ENCODE data around the gene ACHE. TPM values are rescaled to one million over a fixed set of nuclear protein-coding genes. Genes with fewer than 3 reads are reported as not detected.
A peak's percentile ranks its signal among the peaks of the same experiment; 100 is the strongest.
"Not testable (repeated sequence)": the region's sequence is repeated elsewhere in the genome, so short reads cannot be mapped to it uniquely, and the experiment has no call there.

ACHE gene
- total RNA-seq, 1 experiment from 2014 or later, result 7.0 TPM

DNA sequence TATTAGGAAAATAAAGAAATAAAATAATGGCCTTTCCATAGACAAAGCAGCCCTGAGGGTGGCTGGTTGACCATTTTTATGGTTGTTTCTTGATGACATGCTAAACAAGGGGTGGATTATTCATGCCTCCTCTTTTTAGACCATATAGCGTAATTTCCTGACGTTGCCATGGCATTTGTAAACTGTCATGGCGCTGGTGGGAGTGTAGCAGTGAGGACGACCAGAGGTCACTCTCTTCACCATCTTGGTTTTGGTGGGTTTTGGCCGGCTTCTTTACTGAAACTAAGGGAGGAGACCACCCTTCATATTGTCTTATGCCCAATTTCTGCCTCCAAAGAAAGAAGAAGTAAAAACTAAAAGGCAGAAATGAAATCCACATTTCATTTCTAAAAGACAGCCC is 23.6 kb upstream of the ACHE start:
- H3K14ac ChIP-seq (ENCODE audit: insufficient read depth, low read length); H3K18ac ChIP-seq (ENCODE audit: insufficient read length, low read depth, low read length); H3K9ac ChIP-seq (ENCODE audit: extremely low read depth, insufficient read length, low read length); H2AK5ac ChIP-seq (ENCODE audit: insufficient read length, low read length); H3K56ac ChIP-seq (ENCODE audit: insufficient read length, low read depth, low read length); H3K23me2 ChIP-seq (ENCODE audit: insufficient read length, low read depth, low read length, poor library complexity, severe bottlenecking); H3K4me3 Mint-ChIP-seq; H4K8ac ChIP-seq (replicated peaks; ENCODE audit: insufficient read length, low read depth, low read length); H3K36me3 Mint-ChIP-seq (ENCODE audit: insufficient read depth in 1 of 3, low read depth in 3 of 3); H2AFZ ChIP-seq (ENCODE audit: low read length); H3T11ph ChIP-seq (ENCODE audit: low read length); H2BK120ac ChIP-seq (ENCODE audit: low read depth, low read length, poor library complexity, severe bottlenecking); H3K27me3 Mint-ChIP-seq (ENCODE audit: low read depth); H2BK5ac ChIP-seq (ENCODE audit: insufficient read length, low read length); H4K91ac ChIP-seq (ENCODE audit: insufficient read length, low read depth, low read length); H2BK12ac ChIP-seq (ENCODE audit: insufficient read length, low read depth, low read length); H3K23ac ChIP-seq (ENCODE audit: insufficient read length, low read depth, low read length); H3K9me3 ChIP-seq (ENCODE audit: control insufficient read depth, low read depth, low read length); H3K4me2 ChIP-seq (ENCODE audit: insufficient read depth, insufficient read length, low read length); H3K4me1 ChIP-seq (ENCODE audit: insufficient read depth, low read length); DNase-seq; H2BK20ac ChIP-seq (ENCODE audit: low read depth, low read length, poor library complexity, severe bottlenecking); H4K5ac ChIP-seq (ENCODE audit: insufficient read length, low read depth, low read length); H3K79me2 ChIP-seq (ENCODE audit: insufficient read depth, low read length); H3K79me1 ChIP-seq (ENCODE audit: insufficient read depth, low read depth, low read length, poor library complexity, severe bottlenecking); H3K4ac ChIP-seq (ENCODE audit: low read depth, low read length); H4K20me1 ChIP-seq (ENCODE audit: control insufficient read depth, insufficient read depth, insufficient read length); H2BK15ac ChIP-seq (ENCODE audit: low read depth, low read length); H3K9me3 Mint-ChIP-seq; H3K27ac ChIP-seq (ENCODE audit: insufficient read length, low read depth, low read length); H3K27me3 ChIP-seq (ENCODE audit: insufficient read depth, low read length): not testable (repeated sequence)
- no CpG with 5 or more reads among the region's 5 CpGs for WGBS (ENCODE audit: extremely low coverage, insufficient read length, low lambda C conversion rate)
- peak overlapping the region in 1 of 3 experiments; percentile 33; a peak in 1 of 7 replicates for H3K27ac Mint-ChIP-seq
- peaks cover 38 to 45% of the 10 kb centered on the region in 2 experiments for H3K4me1 Mint-ChIP-seq

All from H9 (cell line).